C1 segment of cervical spinal cord (tissue), 14 donors: Measurements from ENCODE around the gene SH2D3C.
"Not testable (repeated sequence)": the region's sequence is repeated elsewhere in the genome, so short reads cannot be mapped to it uniquely, and the experiment has no call there.

Source experiments
- DNase-seq, 14 donors: peaks; one replicate each; lab custom pipeline; 2025; lab: John Stamatoyannopoulos, UW

SH2D3C gene

GRCh38 chr9:127769101-127769500 lies 9.4 kb downstream of the SH2D3C start:
- DNase-seq: no peak

DNA sequence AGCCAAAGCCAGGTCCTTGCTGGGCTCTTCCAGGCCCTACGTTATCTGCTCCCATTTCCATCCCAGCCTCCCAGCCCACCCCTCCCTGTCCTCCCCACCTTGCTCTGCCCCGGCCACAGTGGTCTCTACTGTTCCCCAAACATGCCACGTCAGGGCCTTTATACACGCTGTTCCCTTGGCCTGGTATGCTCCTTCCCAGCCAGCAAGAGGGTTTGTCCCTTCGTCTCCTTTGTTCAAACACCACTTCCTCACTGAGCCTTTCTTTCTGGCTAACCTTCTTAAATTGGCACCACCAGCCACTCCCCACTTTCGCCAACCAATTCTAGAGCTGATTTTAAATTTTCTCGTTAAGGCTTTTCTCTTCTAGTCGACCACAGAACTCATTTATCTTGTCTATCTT lies 9.8 kb downstream of the SH2D3C start:
- no peak for DNase-seq

- no peak for DNase-seq
Observed at GRCh38 chr9:127767909-127768331, 10.5 kb downstream of the SH2D3C start.

GRCh38 chr9:127767410-127767809 lies 11.1 kb downstream of the SH2D3C start:
- no peak for DNase-seq

DNA sequence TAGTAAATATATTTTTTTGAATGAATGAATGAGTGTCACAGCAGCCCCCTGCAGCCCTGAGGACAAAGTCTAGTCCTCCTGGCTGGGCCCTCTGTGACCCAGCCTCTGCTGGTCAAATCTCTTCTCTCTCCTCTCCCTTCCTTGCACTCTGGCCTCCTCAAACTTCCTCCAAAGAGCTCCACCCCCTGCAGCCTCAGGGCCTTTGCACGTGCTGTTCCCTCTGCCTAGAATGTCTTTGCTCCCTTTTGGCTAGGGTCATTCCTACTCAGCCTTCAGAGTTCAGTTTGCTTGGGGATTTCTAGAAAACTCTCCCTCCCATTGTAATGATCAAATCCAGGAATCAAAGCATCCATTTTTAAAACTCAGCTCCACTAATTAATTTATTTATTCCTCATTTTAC lies 13.0 kb downstream of the SH2D3C start:
- DNase-seq: no peak

- DNase-seq: peak in 4 of 14 donors; percentile 16 to 25 (median 20)
Observed at GRCh38 chr9:127763918-127764384, 14.5 kb downstream of the SH2D3C start.

DNA sequence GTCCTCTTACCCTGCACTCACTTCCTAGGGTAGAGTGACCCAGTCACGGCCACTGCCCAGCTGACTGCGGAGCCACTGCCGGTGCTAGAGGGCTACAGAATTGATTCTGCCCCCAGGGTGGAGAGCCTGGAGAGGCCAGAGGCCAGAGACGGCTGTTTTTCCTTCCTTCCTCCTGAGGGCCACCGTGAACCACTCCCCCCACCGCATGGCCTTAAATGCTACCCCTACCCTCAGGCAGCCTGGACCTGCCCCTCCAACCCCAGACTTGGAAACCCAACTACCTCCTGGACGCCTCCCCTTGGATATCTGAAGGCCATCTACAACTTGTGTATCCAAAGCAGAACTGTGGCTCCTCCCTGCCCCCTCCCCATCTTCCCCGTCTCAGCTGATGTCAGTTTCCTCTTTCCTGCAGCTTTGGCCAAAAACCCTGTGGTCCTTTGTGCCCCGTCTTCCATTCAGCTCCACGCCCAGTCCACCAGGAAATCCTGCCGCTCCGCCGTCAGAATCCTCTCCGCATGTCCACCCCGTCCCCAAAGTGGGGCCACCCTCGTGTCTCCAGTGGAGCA lies 16.3 kb downstream of the SH2D3C start:
- DNase-seq: peak in 3 of 14 donors; percentile 7 to 27 (median 7)

GRCh38 chr9:127761491-127761956 lies 16.9 kb downstream of the SH2D3C start:
- no peak for DNase-seq

GRCh38 chr9:127761061-127761460 lies 17.4 kb downstream of the SH2D3C start:
- no peak for DNase-seq

GRCh38 chr9:127758843-127759242 lies 19.6 kb downstream of the SH2D3C start:
- no peak for DNase-seq

DNA sequence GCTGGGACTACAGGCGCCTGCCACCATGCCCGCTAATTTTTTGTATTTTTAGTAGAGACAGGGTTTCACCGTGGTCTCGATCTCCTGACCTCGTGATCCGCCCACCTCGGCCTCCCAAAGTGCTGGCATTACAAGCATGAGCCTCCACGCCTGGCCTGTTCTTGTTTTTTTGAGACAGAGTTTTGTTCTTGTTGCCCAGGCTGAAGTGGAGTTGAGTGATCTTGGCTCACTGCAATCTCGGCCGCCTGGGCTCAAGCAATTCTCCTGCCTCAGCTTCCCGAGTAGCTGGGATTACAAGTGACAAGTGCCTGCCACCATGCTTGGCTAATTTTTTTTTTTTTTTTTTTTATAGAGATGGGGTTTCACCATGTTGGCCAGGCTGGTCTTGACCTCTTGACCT lies 21.7 kb downstream of the SH2D3C start:
- DNase-seq: not testable (repeated sequence)

- no peak for DNase-seq
Observed at GRCh38 chr9:127756233-127756632, 22.2 kb downstream of the SH2D3C start.

- DNase-seq: peak in 1 of 14 donors; percentile 48
Observed at GRCh38 chr9:127755061-127756060, 23.1 kb downstream of the SH2D3C start.

DNA sequence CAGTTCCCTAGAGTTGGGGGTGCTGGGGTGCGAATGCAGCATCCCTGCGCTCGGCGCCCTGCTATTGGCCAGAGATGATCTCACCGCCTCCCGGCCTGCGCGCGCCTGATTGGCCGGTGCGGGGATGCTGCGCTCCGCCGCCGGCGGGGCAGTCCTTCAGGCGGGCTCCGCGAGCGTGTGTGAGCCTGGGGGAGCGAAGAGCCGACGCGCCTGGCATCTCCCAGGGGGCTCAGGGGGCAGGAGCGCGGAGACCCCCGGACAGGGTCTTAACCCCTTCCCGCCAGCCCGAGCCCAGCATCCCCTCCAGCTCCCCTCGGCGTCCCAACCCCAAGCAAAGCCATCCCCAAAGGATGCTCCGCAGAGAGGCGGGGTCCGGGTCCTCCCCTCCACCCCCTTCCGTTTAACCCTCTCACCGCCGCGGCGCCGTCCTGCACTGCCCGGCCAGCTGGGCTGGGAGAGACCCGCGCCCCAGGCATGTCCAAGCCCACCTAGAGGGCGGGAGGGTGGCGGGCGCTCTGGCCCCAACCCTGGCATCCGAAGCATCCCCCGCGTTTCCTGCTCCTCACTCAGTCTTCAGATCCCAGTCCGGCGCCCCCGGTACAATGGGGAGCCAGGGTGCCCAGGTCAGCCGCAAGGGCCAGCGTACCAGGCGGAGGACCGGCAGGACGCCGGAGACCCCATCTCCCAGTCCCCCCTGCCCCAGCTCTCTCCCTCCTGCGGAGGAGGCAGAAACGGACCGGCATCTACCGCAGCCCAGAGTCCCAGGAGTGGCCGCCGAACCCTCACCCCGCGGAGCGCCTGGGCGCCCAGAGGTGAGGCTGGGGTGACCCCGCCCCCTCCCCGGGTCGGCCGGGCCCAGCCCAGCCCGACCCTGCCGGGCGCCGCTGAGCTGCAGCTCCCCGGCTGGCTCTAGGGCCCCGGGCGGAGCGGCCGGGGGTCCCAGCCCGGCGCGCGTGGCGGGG lies 24.1 kb downstream of the SH2D3C start:
- peak in 4 of 14 donors; percentile 14 to 85 (median 36) for DNase-seq

- DNase-seq: no peak
Observed at GRCh38 chr9:127753622-127754021, 24.8 kb downstream of the SH2D3C start.

GRCh38 chr9:127753148-127753547 lies 25.3 kb downstream of the SH2D3C start:
- no peak for DNase-seq

DNA sequence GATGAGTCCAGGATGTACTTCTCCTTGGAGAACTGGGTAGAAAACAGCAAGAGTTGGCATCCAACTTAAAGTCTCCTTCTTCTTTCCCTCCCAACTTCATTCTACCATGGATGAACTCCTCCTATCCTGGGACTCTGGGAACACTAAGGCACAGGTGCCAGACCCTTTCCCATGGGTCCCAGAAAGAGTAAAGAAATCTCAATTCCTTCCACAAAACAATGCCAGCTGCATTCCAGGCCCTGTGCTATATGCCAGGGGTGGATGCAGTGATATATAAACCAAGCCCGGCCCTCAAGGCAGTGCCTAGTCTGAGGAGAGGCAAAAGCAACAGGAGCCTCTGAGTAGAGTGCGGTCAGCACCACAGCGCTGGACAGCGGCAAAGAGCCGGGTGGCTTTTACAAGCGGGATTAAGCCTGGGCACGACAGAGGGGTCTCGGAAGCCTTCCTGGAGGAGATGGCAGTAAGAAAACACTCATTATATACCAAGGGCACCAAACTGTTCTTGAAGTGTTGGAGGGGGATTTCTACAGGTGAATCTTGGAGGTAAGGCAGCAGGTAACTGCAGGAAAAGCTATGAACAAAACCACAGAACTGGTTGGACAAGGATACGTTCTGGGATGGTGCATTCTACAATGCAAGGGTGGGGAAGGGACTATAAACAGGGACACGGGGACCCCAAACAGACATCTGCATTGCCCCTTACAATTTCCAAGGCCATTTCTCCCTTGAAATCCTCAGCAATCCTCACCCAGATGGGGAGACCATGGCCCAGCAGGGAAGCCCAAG lies 27.0 kb downstream of the SH2D3C start:
- DNase-seq: no peak

DNA sequence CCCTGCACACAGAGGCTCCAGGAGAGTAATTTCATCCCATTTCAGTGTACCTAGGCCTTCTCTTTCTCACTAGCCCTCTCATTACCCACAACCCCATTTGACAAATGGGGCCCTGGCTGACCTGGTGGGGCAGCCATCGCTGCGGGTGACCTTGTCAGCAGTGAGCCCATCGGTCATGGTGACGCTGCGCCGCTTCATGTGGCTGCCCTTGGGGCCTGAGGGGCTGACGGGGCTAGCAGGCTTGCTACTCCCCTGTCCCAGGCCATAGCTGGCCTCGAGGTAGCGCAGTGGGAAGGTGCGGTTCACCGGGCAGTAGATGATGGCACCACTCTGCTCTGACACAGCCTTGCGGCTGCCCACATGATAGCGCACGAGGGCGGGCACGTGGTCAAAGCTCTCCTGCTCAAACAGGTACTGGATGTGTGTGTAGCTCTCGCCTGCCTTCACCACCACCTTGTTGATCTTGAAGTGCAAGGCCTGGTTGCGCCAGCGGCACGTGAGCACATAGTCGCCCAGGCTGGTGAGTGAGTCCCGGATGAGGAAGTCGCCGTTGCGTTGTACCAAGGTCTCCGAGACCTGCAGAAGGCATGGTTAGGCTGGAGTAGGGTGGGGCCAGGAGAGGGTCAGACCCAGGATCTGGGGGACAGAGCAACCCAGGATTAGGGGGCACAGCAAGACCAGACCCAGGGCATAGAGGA lies 29.2 kb downstream of the SH2D3C start:
- no peak for DNase-seq

DNA sequence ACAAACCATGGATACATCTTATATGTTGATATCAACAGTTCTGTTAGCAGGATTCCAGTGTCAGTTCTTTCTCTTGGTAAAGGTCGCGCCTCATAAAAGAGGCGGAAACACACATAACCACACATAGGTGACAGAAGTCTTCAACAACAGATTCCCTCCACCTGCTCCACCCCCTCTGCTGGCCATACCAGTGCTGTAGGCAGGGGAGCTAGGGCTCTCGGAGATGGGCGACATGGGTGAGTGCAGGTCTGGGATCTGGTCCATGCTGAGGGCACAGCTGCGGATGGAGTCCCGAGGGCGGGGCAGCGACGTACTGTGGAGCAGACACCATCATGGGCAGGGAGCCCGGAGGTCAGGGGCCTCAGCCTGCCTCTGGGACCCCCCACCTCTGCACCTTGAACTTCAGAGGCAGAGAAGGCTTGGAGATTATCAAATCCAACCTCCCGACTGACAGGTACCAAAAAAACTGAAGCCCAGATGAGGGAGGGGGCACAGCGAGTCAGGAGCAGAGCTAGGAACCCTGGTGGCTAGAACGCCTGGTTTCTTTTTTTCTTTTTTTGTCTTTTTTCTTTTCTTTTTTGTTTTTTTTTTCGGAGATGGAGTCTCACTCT lies 31.4 kb downstream of the SH2D3C start:
- DNase-seq: no peak
